ENCODE results near the gene TOMM20.
"Not testable (repeated sequence)": the region's sequence is repeated elsewhere in the genome, so short reads cannot be mapped to it uniquely, and the experiment has no call there.

DNA sequence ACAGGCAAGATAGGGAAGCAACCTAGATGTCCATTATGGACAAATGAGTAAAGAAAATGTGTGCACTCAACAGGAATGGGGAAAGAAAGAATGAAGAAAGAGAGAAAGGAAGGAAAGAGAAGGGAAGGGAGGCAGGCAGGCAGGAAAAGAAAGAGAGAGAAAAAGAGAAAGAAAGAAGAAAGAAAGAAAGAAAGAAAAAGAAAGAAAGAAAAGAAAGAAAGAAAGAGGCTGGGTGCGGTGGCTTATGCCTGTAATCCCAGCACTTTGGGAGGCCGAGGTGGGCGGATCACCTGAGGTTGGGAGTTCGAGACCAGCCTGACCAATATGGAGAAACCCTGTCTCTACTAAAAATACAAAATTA, 48.4 kb downstream of the TOMM20 start:
- not testable (repeated sequence) for TF ChIP-seq POLR2A, CTCF (IDR thresholded peaks at IDR 0.05)

Measured in suprapubic skin (tissue), 3 donors.